ENCODE results near the gene LRRC26. TPM values are rescaled to one million over a fixed set of nuclear protein-coding genes. Genes with fewer than 3 reads are reported as not detected.
A peak's percentile ranks its signal among the peaks of the same experiment; 100 is the strongest.
"Not testable (repeated sequence)": the region's sequence is repeated elsewhere in the genome, so short reads cannot be mapped to it uniquely, and the experiment has no call there.

LRRC26 gene
- total RNA-seq, 1 donor from 2014 or later: not detected

- peak within 1 kb of the TSS in 1 of 2 donors; percentile 32 for H3K4me3 ChIP-seq
- H3K9me3 ChIP-seq: no peaks in the 10 kb centered on the region
- no peak for DNase-seq (ENCODE audit: low spot score in 2 of 2)
- no peaks in the 10 kb centered on the region for H3K4me1 ChIP-seq
- peaks cover 17% of the 10 kb centered on the region for H3K27me3 ChIP-seq
- intact Hi-C loops (cut with DNase I): no loop called here
- no peak within 1 kb of the TSS for H3K27ac ChIP-seq
- no peak for TF ChIP-seq CTCF (IDR thresholded peaks at IDR 0.05)
- H3K36me3 ChIP-seq: no peaks in the 10 kb centered on the region
Measured at GRCh38 chr9:137138722-137139467, 31.0 kb downstream of the LRRC26 start, which contains the start of gene GRIN1. GRIN1 (plus strand) TSS chr9:137139154; CDS start chr9:137139487, 333 bp downstream.

- H3K9me3 ChIP-seq: no peaks in the 10 kb centered on the region
Measured at GRCh38 chr9:137138058-137138721, 31.7 kb downstream of the LRRC26 start.

GRCh38 chr9:137136881-137137607, 32.8 kb downstream of the LRRC26 start:
- no peak for TF ChIP-seq CTCF (IDR thresholded peaks at IDR 0.05)
- DNase-seq (ENCODE audit: low spot score in 2 of 2): no peak
- peaks cover 17% of the 10 kb centered on the region for H3K27me3 ChIP-seq
- no peak overlapping the region for H3K27ac ChIP-seq
- no peaks in the 10 kb centered on the region for H3K4me1 ChIP-seq
- intact Hi-C loops (cut with DNase I): no loop called here
- no peaks in the 10 kb centered on the region for H3K9me3 ChIP-seq
- H3K36me3 ChIP-seq: no peaks in the 10 kb centered on the region
- no peak overlapping the region for H3K4me3 ChIP-seq

More at GRCh38 chr9:137138058-137138721, 31.7 kb downstream of the LRRC26 start:
- no peak for DNase-seq (ENCODE audit: low spot score in 2 of 2)
- no peak for TF ChIP-seq CTCF (IDR thresholded peaks at IDR 0.05)
- no peak overlapping the region for H3K4me3 ChIP-seq
- H3K4me1 ChIP-seq: no peaks in the 10 kb centered on the region
- no peak overlapping the region for H3K27ac ChIP-seq
- H3K27me3 ChIP-seq: peaks cover 17% of the 10 kb centered on the region
- H3K36me3 ChIP-seq: no peaks in the 10 kb centered on the region
- intact Hi-C loops (cut with DNase I): no loop called here

GRCh38 chr9:137136261-137136880, 33.5 kb downstream of the LRRC26 start:
- Histone ChIP-seq H3K4me3 (no peak overlapping the region), H3K27ac (no peak overlapping the region), H3K9me3 (no peaks in the 10 kb centered on the region), H3K36me3 (no peaks in the 10 kb centered on the region), H3K27me3 (peaks cover 17% of the 10 kb centered on the region), H3K4me1 (no peaks in the 10 kb centered on the region)
- intact Hi-C loops (cut with DNase I): no loop called here
- TF ChIP-seq CTCF (IDR thresholded peaks at IDR 0.05): no peak
- no peak for DNase-seq (ENCODE audit: low spot score in 2 of 2)

- H3K9me3 ChIP-seq; H3K27ac ChIP-seq; DNase-seq (ENCODE audit: low spot score in 2 of 2); H3K4me1 ChIP-seq; H3K4me3 ChIP-seq; intact Hi-C loops (cut with DNase I); H3K36me3 ChIP-seq: not testable (repeated sequence)
- H3K27me3 ChIP-seq: peaks cover 17% of the 10 kb centered on the region
Measured at GRCh38 chr9:137135154-137135553, 34.7 kb downstream of the LRRC26 start.
